HepG2 (cell line): ENCODE results near the gene TRIM28. TPM values are rescaled to one million over a fixed set of nuclear protein-coding genes. Genes with fewer than 3 reads are reported as not detected.

Experiments
- AKAP8 ChIP-seq: sonication (generic); formaldehyde crosslinking; IDR thresholded peaks from 2 replicates; pipeline ENCODE4 v1.5.1; 2020; ENCODE audit warnings: mild to moderate bottlenecking, missing genetic modification reagents
- ELF4 ChIP-seq: sonication (generic); formaldehyde crosslinking; IDR thresholded peaks from 2 replicates; pipeline ENCODE4 v1.5.0; 2020; ENCODE audit warnings: missing genetic modification reagents, mild to moderate bottlenecking, moderate library complexity, borderline replicate concordance
- HOXA7 ChIP-seq: sonication (generic); formaldehyde crosslinking; IDR thresholded peaks from 2 replicates; pipeline ENCODE4 v1.8.1; 2022; ENCODE audit warnings: mild to moderate bottlenecking, missing genetic modification reagents, moderate library complexity
- IRF2 ChIP-seq: IDR thresholded peaks from 2 replicates; pipeline ENCODE4 v1.6.1; 2018; ENCODE audit warnings: missing genetic modification reagents, missing compliant biosample characterization
- MIER3 ChIP-seq: IDR thresholded peaks from 2 replicates; pipeline ENCODE4 v1.6.1; 2016; ENCODE audit warnings: missing compliant biosample characterization, borderline replicate concordance
- NFYC ChIP-seq: IDR thresholded peaks from 2 replicates; pipeline ENCODE4 v1.6.1; 2016; ENCODE audit warnings: missing genetic modification reagents, missing compliant biosample characterization
- POLR2A ChIP-seq, 2 experiments: IDR thresholded peaks; 2 replicates each; pipeline ENCODE4 v1.6.1; 2011; ENCODE audit warnings: low read depth in 2 of 2, low read length in 2 of 2, mild to moderate bottlenecking in 1 of 2, moderate library complexity in 1 of 2; ENCODE audit not compliant: insufficient read depth in 1 of 2
- RORA ChIP-seq: sonication (generic); formaldehyde crosslinking; IDR thresholded peaks from 2 replicates; pipeline ENCODE4 v1.5.0; 2020; ENCODE audit warnings: mild to moderate bottlenecking, missing genetic modification reagents, moderate library complexity
- ZMYM2 ChIP-seq: sonication (generic); formaldehyde crosslinking; IDR thresholded peaks from 2 replicates; pipeline ENCODE4 v1.8.0; 2022; ENCODE audit warnings: mild to moderate bottlenecking, missing genetic modification reagents
- ZNF282 ChIP-seq: fragments of 450-650 bp; IDR thresholded peaks from 2 replicates; pipeline ENCODE4 v1.6.1; 2018; ENCODE audit not compliant: partially characterized antibody
- ZNF549 ChIP-seq: sonication (generic); formaldehyde crosslinking; IDR thresholded peaks from 2 replicates; pipeline ENCODE4 v1.5.0; 2020; ENCODE audit warnings: missing genetic modification reagents
- ZNF605 ChIP-seq: sonication (generic); formaldehyde crosslinking; IDR thresholded peaks from 2 replicates; pipeline ENCODE4 v1.8.0; 2022; ENCODE audit warnings: mild to moderate bottlenecking, missing genetic modification reagents
- ZNF788 ChIP-seq: sonication (generic); formaldehyde crosslinking; IDR thresholded peaks from 2 replicates; pipeline ENCODE4 v1.5.0; 2020; ENCODE audit warnings: mild to moderate bottlenecking, missing genetic modification reagents, borderline replicate concordance
- polyA plus RNA-seq, 8 experiments: library from polyadenylated mRNA; depleted of rRNA in 3 of 8; stranded (reverse) in 7 of 8; unstranded in 1 of 8; fragments of >200 nt; fragmentation: Illumina TruSeq in 4 of 8; extraction: Trizol in 4 of 8; gene quantifications; 2 replicates each; pipeline versions ENCODE4 v1.2.1 to v1.2.3, GENCODE V29; 2011 to 2016; ENCODE audit warnings: low read depth in 4 of 8, missing spikeins in 1 of 8, mixed read lengths in 1 of 8; ENCODE audit not compliant: insufficient read depth in 1 of 8
- total RNA-seq, 5 experiments: library from RNA; depleted of rRNA; stranded (reverse); fragments of >200 nt; fragmentation: Illumina TruSeq; extraction: Trizol; gene quantifications; 2 replicates each; pipeline ENCODE4 v1.2.3, GENCODE V29; 2016; ENCODE audit warnings: low read depth in 1 of 5
- TF ChIP-seq, protein P1 (sequence below): sonication (generic); formaldehyde crosslinking; IDR thresholded peaks from 2 replicates; pipeline ENCODE4 v1.5.0; 2020; ENCODE audit warnings: missing genetic modification reagents
- TF ChIP-seq, protein P2 (sequence below): sonication (generic); formaldehyde crosslinking; IDR thresholded peaks from 2 replicates; pipeline ENCODE4 v1.4.0; 2020; ENCODE audit warnings: missing genetic modification reagents
- TF ChIP-seq, protein P3 (sequence below): sonication (generic); formaldehyde crosslinking; IDR thresholded peaks from 2 replicates; pipeline ENCODE4 v1.8.0; 2022; ENCODE audit warnings: mild to moderate bottlenecking, missing genetic modification reagents; ENCODE audit not compliant: insufficient replicate concordance
- TF ChIP-seq, protein P4 (sequence below): sonication (generic); formaldehyde crosslinking; conservative IDR thresholded peaks from 2 replicates; pipeline ENCODE4 v1.5.0; 2020; ENCODE audit warnings: missing genetic modification reagents

Gene TRIM28
- total and polyA plus RNA-seq, 2 of the 13 experiments (the other 11 are each of a cell fraction or from before 2014, with no cell fraction given), result 361 to 439 TPM

DNA sequence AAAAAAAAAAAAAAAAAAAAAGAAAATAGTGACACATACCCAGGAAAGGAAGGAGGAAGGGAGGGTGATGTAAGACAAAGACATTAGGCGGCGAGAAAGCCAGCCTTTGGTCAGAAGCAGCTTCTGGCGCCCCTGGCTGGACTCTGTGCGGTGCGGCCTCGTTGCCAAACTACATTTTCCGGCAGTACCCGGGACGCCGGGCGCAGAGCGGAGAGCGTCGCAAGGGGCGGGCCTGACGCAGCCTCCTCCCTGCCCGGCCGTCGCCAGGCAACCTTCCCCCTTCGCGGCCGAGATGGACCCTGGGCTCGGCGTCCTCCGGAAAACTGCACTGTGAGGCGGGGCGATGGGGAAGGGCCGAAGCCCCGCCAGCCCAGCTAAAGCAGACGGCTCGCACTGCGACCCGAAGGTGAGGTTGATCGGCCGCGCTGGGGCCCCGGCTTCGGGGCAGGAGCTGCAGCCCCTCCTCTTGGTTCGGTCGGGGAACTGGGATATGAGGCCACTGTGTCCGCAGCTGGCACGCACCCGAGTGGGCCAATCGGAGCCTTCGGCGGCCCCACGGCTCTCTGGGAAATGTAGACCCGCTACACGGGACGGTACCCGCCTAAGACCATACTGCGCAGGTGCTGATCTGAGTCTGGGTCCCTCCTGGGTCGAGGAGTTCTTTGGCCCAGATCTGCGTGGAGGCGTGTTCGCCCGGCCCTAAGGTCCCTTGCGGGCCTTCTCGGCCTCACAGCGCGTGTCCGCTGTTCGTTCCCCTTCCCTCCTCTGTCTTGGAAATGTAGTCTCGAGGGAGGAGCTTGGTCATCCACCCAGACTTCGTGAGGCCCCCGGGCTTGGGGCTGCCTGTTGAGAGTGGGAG is 31.5 kb downstream of the TRIM28 start (continued):
- TF ChIP-seq, protein P1, sequence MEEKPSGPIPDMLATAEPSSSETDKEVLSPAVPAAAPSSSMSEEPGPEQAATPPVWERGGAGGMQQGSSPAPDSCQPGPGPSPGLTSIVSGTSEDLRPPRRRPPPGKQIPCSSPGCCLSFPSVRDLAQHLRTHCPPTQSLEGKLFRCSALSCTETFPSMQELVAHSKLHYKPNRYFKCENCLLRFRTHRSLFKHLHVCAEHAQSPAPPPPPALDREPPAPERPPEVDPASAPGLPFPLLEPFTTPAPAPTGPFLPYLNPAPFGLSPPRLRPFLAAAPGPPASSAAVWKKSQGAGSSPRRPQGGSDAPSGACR, result no peak
- TF ChIP-seq RORA (CRISPR knock-in tag) (no peak), NFYC (peak; percentile 81), ZMYM2 (CRISPR knock-in tag) (0 out of 2 replicates have a peak, but pooled peaks have one; percentile 18), MIER3 (CRISPR knock-in tag) (peak; percentile 70; the same call in 1 of the 2 replicates), POLR2A (IDR thresholded peaks at IDR 0.05; ENCODE audit: insufficient read depth in 1 of 2, low read depth in 2 of 2, low read length in 2 of 2) (peak; percentile 75 to 95), IRF2 (CRISPR knock-in tag) (no peak), ELF4 (0 out of 2 replicates have a peak, but pooled peaks have one; percentile 30), ZNF605 (CRISPR knock-in tag) (peak; percentile 95), ZNF549 (CRISPR knock-in tag) (no peak), ZNF788 (CRISPR knock-in tag) (peak; percentile 73; the same call in 1 of the 2 replicates), HOXA7 (CRISPR knock-in tag) (no peak), ZNF282 (no peak), AKAP8 (CRISPR knock-in tag) (peak; percentile 71; the same call in 1 of the 2 replicates)
- TF ChIP-seq, protein P2, sequence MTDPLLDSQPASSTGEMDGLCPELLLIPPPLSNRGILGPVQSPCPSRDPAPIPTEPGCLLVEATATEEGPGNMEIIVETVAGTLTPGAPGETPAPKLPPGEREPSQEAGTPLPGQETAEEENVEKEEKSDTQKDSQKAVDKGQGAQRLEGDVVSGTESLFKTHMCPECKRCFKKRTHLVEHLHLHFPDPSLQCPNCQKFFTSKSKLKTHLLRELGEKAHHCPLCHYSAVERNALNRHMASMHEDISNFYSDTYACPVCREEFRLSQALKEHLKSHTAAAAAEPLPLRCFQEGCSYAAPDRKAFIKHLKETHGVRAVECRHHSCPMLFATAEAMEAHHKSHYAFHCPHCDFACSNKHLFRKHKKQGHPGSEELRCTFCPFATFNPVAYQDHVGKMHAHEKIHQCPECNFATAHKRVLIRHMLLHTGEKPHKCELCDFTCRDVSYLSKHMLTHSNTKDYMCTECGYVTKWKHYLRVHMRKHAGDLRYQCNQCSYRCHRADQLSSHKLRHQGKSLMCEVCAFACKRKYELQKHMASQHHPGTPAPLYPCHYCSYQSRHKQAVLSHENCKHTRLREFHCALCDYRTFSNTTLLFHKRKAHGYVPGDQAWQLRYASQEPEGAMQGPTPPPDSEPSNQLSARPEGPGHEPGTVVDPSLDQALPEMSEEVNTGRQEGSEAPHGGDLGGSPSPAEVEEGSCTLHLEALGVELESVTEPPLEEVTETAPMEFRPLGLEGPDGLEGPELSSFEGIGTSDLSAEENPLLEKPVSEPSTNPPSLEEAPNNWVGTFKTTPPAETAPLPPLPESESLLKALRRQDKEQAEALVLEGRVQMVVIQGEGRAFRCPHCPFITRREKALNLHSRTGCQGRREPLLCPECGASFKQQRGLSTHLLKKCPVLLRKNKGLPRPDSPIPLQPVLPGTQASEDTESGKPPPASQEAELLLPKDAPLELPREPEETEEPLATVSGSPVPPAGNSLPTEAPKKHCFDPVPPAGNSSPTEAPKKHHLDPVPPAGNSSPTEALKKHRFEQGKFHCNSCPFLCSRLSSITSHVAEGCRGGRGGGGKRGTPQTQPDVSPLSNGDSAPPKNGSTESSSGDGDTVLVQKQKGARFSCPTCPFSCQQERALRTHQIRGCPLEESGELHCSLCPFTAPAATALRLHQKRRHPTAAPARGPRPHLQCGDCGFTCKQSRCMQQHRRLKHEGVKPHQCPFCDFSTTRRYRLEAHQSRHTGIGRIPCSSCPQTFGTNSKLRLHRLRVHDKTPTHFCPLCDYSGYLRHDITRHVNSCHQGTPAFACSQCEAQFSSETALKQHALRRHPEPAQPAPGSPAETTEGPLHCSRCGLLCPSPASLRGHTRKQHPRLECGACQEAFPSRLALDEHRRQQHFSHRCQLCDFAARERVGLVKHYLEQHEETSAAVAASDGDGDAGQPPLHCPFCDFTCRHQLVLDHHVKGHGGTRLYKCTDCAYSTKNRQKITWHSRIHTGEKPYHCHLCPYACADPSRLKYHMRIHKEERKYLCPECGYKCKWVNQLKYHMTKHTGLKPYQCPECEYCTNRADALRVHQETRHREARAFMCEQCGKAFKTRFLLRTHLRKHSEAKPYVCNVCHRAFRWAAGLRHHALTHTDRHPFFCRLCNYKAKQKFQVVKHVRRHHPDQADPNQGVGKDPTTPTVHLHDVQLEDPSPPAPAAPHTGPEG (CRISPR knock-in tag), result no peak
- TF ChIP-seq, protein P3, sequence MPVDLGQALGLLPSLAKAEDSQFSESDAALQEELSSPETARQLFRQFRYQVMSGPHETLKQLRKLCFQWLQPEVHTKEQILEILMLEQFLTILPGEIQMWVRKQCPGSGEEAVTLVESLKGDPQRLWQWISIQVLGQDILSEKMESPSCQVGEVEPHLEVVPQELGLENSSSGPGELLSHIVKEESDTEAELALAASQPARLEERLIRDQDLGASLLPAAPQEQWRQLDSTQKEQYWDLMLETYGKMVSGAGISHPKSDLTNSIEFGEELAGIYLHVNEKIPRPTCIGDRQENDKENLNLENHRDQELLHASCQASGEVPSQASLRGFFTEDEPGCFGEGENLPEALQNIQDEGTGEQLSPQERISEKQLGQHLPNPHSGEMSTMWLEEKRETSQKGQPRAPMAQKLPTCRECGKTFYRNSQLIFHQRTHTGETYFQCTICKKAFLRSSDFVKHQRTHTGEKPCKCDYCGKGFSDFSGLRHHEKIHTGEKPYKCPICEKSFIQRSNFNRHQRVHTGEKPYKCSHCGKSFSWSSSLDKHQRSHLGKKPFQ (CRISPR knock-in tag), result peak; percentile 23
- TF ChIP-seq, protein P4, sequence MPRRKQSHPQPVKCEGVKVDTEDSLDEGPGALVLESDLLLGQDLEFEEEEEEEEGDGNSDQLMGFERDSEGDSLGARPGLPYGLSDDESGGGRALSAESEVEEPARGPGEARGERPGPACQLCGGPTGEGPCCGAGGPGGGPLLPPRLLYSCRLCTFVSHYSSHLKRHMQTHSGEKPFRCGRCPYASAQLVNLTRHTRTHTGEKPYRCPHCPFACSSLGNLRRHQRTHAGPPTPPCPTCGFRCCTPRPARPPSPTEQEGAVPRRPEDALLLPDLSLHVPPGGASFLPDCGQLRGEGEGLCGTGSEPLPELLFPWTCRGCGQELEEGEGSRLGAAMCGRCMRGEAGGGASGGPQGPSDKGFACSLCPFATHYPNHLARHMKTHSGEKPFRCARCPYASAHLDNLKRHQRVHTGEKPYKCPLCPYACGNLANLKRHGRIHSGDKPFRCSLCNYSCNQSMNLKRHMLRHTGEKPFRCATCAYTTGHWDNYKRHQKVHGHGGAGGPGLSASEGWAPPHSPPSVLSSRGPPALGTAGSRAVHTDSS, result 0 out of 2 replicates have a peak, but pooled peaks have one; percentile 24
